ENCODE results near the gene L3MBTL4.
"Not testable (repeated sequence)": the region's sequence is repeated elsewhere in the genome, so short reads cannot be mapped to it uniquely, and the experiment has no call there.

Gene L3MBTL4

DNA sequence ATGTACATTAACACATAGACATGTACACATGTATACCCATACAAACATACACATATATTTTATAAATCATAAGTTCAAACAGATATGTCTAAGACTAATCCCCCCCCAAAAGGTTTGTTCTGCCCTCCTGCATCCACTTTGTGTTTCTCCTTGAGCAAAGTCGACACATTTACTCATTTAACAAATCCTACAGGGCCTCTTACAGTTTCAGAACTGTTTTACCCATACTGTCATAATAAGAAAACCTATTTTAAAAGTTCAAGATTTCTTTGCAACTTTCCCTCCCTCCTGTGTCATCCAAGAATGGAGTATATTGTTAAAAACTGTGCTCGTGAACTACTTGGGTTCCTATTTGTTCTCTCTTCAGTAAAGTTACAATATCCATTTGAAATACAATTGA, 166.7 kb downstream of the L3MBTL4 start:
- no peak for DNase-seq

- no peak for DNase-seq
These were observed 172.7 kb downstream of the L3MBTL4 start for GRCh38 chr18:6242004-6242403.

DNA sequence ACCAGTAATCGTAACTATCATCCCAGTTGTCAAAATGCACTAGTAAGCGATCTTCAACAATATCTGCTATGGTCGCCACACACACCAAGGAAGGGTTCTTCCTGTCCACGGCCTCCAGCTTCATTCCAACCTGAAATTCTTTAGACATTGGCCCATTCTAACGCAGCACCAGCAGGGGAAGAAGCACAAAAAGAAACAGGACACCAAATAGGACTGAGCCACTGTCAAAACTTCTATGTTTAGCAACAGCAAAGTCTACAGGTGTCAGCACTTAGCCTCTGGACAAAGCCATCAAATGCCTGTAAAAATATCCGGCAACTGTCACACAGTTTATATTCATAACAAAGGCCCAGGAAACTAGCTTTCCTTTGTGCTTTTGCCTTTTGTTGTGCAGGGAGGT, 175.0 kb downstream of the L3MBTL4 start:
- DNase-seq = no peak

DNA sequence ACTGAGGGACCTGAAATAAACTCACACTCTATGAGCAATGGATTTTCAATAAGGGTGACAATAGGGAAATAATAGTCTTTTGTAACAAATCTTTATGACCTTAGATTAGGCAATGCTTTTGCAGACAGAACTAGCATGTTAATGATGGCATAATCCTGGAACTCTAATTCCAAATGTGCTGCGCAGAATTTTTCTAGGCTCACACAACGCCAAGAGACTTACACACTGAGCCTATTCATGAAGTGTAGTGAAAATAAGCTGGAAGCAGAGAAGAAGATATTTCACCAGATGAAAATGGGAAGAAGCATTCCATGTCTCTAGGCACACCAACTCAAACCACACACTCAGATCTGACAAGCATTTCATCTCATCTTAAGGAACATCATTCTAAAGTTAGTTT, 178.5 kb downstream of the L3MBTL4 start:
- DNase-seq = no peak

DNA sequence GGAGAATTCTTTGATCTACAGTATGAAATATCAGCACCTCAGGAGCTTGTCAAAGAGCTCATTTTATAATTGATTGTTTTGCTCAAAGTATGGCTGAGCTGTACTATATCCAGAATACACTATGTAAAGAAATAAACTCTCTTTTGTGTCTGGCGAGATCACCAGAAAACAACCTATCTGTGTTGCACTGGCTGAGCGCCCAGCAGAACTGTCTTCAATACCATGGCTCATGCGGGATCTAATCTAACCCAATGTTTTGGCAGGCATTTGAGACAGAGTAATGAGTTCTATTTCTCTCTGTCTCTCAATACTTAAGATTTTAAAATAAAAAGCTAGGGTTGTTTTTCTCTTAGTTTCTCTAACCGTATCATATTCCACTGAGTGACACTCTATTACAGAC, 192.4 kb downstream of the L3MBTL4 start:
- DNase-seq = no peak

GRCh38 chr18:6221602-6222014, 193.1 kb downstream of the L3MBTL4 start:
- no peak for DNase-seq

GRCh38 chr18:6220129-6220528, 194.6 kb downstream of the L3MBTL4 start:
- no peak for DNase-seq

DNA sequence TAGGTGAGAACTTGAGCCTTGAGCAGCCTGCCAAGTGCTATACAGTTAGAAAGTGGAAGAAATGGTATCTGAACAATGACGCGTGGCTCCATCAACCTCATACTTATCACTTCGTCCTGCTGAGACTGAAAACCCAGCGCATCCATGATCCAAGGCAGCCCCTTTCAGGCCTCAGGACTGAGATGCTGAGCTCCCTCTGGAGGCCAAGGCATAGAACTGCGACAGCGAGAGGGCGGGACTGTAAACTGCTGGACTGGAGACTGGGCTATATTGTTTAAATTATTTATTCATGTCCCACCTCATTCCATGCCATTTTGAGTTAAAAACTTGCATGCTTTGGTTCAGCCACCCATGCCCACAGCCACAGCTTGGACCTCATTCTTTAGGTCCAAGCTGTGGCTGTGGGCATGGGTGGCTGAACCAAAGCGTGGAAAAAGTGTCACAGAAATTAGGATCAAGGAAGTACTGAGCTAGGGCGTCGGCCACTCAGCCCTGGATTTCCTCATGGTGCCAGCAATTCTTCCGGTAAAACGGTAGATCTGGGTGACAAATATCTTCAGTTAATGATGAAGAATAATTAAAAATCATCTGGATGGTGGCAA, 195.5 kb downstream of the L3MBTL4 start:
- DNase-seq = no peak

DNA sequence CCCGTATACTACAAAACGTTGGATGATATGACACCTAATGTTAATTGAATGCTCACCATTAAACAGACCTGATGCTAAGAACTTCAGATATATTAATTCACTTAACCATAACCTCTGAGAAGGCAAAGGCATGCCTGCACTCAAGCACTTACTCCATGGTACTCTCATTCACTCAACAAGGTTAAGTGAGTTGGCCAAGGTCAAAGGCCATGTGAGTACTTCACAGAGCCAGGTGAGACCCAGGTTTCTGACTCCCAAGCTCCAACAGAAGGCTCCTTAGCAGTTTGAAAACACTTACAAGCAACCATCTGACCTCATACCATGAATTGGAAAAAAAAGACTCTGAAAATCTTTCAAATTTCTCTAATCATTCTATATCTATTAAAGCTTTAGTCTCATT, 198.8 kb downstream of the L3MBTL4 start:
- DNase-seq = no peak

DNA sequence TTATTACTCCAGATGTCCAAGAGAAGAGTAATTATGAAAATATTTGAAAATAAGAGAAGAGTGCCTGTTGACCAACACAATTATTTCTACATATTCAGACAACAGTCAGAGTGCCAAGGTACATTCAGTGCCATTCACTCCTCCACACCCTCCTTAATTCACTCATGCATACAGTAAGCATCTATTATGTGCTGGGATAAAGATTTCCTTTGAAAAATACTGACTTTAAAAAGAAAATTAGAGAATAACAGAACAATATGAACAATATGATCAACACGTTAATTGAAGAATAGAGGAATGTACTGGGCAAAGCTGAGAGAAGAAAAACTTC, 203.6 kb downstream of the L3MBTL4 start:
- no peak for DNase-seq

DNA sequence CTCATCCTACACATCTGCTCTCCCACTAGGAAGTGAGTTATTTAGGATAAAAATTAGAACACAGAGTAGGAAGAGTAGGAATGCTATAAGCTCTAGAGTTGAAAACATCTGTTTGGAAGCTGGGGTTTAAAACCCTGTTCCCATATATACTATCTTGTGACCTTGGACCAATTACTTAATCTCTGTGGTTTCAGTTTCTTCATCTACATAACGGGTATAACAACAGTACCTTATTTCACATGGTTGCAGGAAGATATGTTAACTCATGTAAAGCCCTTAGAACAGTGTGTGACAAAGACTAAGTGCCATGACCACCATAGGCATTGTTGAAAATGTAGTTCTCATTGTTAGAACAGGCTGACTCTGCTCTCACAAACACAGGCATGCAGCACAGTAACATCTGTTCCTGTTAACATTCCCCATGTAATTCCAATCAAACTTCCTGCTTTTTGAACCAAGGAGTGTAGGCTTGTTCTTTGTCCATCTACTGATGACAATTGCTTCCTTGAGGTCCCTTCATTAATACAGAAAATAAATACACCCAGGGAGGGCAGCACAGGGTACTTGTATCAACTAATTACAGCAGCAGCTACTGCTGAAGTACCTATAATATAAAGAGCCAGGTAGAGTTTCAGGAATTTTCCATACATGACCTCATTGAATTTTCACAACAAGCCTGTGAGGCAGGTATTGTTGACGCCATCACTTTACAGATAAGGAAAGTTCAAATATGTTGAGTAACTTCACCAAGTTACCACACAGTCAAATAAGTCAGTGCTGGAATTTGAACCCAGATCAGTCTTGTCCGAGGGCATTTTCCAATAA, 204.2 kb downstream of the L3MBTL4 start:
- DNase-seq = no peak

DNA sequence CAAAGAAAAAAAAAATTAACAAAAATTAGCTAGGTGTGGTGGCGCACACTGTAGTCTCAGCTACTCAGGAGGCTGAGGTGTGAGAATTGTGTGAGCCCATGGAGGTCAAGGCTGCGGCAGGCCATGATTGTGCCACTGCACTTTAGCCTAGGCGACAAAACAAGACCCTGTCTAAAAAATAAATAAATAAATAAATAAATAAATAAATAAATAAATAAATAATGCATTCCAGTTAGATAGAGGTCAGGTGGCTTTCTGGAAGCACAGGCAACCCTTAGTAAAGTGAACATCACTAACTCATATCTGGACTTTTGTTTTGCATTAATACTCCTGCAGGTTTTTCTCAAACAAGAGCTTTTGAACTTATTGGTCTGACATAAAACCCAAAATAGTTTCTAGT, 206.8 kb downstream of the L3MBTL4 start:
- no peak for DNase-seq

GRCh38 chr18:6207116-6207515, 207.6 kb downstream of the L3MBTL4 start:
- DNase-seq = no peak

DNA sequence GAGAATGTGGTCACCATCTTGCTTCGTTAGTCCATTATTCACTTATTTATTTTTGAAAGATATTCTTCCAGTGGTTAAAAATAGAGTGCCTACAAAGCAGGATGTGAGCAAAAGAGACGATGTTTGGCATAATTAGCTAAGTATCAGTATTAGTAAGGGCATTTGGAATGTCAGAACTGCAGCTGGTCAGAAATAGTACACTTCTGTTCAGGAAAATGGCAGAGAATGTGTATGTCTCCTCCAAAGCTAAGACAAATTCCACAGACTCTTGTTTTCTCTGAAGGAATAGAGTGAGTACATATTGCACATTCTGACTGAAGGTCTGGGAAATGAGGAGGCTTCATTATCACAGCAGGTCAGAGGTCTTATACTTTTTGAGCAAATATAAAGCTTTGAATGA, 209.0 kb downstream of the L3MBTL4 start:
- no peak for DNase-seq

- no peak for DNase-seq
These were observed 210.2 kb downstream of the L3MBTL4 start for GRCh38 chr18:6204476-6204875.

DNA sequence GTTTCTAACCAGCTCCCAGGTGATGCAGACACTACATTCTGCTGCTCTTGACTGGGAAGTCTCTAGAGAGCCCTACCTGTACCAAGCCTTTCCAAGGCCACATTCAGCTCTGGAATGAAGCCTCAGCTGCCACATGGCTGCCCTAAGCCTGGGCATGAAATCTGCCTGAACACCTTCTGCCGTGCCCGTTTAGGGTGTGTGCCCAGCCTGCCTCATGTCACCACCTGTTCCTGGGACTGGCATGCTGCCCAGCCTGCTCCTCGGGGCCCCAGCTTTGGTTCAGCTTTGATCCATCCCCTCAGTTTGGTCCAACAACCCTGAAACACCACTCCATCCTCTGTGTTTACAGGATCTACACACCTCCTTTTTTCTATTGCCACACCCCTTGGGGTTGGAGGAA, 210.9 kb downstream of the L3MBTL4 start:
- no peak for DNase-seq

DNA sequence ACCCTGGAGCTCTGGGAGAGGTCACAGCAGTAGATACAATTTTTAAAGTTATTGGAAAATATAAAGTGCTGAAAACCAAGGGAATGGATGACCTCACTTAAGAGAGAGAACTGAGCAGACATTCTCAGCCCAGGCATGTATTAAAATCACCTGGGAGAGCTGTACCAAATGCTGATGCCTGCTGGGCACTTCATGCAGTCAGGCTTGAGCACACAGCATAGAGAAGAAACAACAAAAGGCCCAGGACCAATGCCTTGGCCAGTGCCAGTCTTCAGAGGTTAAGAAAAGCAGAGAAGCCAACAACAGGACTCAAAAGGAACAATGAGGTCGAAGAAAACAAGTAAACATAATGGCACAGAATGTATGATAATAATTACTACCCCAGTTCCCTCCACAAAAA, 211.8 kb downstream of the L3MBTL4 start:
- DNase-seq = no peak

- no peak for DNase-seq
These were observed 214.4 kb downstream of the L3MBTL4 start for GRCh38 chr18:6200204-6200774.

DNA sequence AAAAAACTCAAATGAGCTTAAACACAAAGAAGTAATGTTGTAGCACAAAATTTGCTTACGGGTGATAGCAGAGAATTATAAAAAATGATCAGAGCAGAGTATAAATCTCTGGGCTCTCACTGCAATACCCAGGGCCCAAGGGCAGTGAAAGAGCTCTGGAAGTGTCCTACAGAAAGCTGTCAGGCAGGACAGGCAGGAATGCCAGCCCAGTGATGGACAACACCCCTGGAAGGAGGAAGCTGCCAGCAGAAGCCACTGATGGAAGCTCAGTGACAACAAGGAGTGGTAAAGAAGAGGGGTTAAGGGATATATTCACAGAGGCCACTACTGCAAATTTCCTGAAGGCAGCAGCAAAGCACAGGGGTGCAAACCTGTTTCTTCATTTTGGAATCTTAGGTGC, 214.9 kb downstream of the L3MBTL4 start:
- no peak for DNase-seq

- no peak for DNase-seq
These were observed 216.1 kb downstream of the L3MBTL4 start for GRCh38 chr18:6198585-6198984.

DNA sequence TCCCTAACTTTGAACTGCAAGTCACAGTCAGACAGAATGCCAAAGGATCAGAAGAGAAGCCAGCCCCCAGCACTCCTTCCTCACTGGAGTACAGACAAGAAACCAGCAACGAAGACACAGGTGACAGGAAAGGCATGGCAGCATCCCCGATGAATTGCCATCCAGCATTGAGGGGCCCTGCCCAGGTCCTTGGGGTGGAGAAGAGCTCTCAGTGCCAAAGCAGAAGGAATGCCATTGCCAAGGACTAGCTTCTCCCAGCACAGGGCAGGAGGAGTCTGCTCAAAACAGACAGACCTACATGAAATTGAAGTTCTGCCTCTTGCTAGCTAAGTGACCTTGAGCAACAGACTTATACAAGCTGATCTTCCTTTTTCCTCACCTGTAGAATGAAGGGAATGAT, 220.1 kb downstream of the L3MBTL4 start:
- no peak for DNase-seq

DNA sequence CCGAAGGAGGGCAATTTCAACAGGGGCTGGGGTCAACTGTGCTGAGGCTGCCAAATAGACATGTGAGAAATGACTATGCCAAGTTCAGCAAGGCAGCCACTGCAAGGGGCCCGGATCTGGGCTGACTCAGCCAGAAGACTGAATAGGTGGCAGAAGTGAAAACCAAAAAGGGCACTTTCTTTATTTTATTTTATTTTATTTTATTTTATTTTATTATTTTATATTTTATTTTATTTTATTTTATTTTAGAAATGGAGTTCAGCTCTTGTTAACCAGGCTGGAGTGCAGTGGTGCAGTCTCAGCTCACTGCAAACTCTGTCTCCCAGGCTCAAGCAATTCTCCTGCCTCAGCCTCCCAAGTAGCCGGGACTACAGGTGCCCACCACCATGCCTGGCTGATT, 228.9 kb downstream of the L3MBTL4 start:
- DNase-seq = not testable (repeated sequence)

GRCh38 chr18:6174983-6175745, 239.5 kb downstream of the L3MBTL4 start:
- no peak for DNase-seq

- no peak for DNase-seq
These were observed 244.1 kb downstream of the L3MBTL4 start for GRCh38 chr18:6170604-6171003.
